ENCODE data around the gene MSMP. TPM values are rescaled to one million over a fixed set of nuclear protein-coding genes. Genes with fewer than 3 reads are reported as not detected.

The MSMP gene
- total RNA-seq, 1 experiment from 2014 or later: 2.1 TPM

GRCh38 chr9:35778496-35778895, 24.4 kb upstream of the MSMP start:
- no peak for TF ChIP-seq ZNF317 (CRISPR knock-in tag; IDR thresholded peaks at IDR 0.05; ENCODE audit: borderline replicate concordance, low read depth)
- TF ChIP-seq OVOL2 (CRISPR knock-in tag; IDR thresholded peaks at IDR 0.05; ENCODE audit: borderline replicate concordance): no peak
- TF ChIP-seq CREM (CRISPR knock-in tag; IDR thresholded peaks at IDR 0.05): no peak
- TF ChIP-seq JUN (CRISPR knock-in tag; IDR thresholded peaks at IDR 0.05): no peak
- no peak for TF ChIP-seq NFATC4 (CRISPR knock-in tag; IDR thresholded peaks at IDR 0.05)
- no peak for TF ChIP-seq SMAD4 (CRISPR knock-in tag; IDR thresholded peaks at IDR 0.05)
- TF ChIP-seq RELA (CRISPR knock-in tag; IDR thresholded peaks at IDR 0.05; ENCODE audit: borderline replicate concordance): no peak
- TF ChIP-seq RORB (CRISPR knock-in tag; IDR thresholded peaks at IDR 0.05): no peak
- TF ChIP-seq NR3C1 (CRISPR knock-in tag; conservative IDR thresholded peaks at IDR 0.05; ENCODE audit: low read depth): no peak
- no peak for TF ChIP-seq ZNF121 (CRISPR knock-in tag; IDR thresholded peaks at IDR 0.05)
- no peak for TF ChIP-seq ZNF416 (CRISPR knock-in tag; IDR thresholded peaks at IDR 0.05)
- TF ChIP-seq ZNF423 (CRISPR knock-in tag; IDR thresholded peaks at IDR 0.05): no peak
- TF ChIP-seq NR1H2 (CRISPR knock-in tag; IDR thresholded peaks at IDR 0.05): no peak
- Mint-ChIP-seq H3K4me3 (no peak overlapping the region), H3K27ac (no peak overlapping the region), H3K9me3 (peaks cover 4% of the 10 kb centered on the region), H3K36me3 (peaks cover 9% of the 10 kb centered on the region), H3K4me1 (peaks cover 18% of the 10 kb centered on the region), H3K27me3 (ENCODE audit: low read depth) (no peaks in the 10 kb centered on the region)
- ATAC-seq (no peak), DNase-seq (ENCODE audit: low spot score) (no peak)
- ChIA-PET CTCF (interaction anchor here (0.8 to 1.2 kb wide), 5 partner anchors 12 to 176 kb away, joined by 3 to 6 read pairs (median 4); partner anchors contain the start of gene HINT2), POLR2A (no interaction called here)

- Mint-ChIP-seq H3K27ac (no peak overlapping the region), H3K27me3 (ENCODE audit: low read depth) (no peaks in the 10 kb centered on the region), H3K36me3 (peaks cover 5% of the 10 kb centered on the region; the same call in 1 of the 2 replicates), H3K4me3 (no peak overlapping the region), H3K9me3 (no peaks in the 10 kb centered on the region; the same call in 1 of the 2 replicates), H3K4me1 (peaks cover 18% of the 10 kb centered on the region)
- DNase-seq (ENCODE audit: low spot score): no peak
- POLR2A ChIA-PET: interaction anchor here (1.2 kb wide), 1 partner anchor 27 kb away, joined by 3 read pairs; the partner anchor contains the start of genes GBA2 and RGP1
- CTCF ChIA-PET: interaction anchor here (0.9 to 4.0 kb wide), 14 partner anchors 14 to 127 kb away, joined by 3 to 40 read pairs (median 5); partner anchors contain the start of genes GBA2, HINT2, RGP1 and SPAG8
- ATAC-seq: no peak
- TF ChIP-seq FOXP4 (CRISPR knock-in tag; IDR thresholded peaks at IDR 0.05): no peak
- no peak for TF ChIP-seq CREM (CRISPR knock-in tag; IDR thresholded peaks at IDR 0.05)
- no peak for TF ChIP-seq NR2C2 (CRISPR knock-in tag; IDR thresholded peaks at IDR 0.05)
- TF ChIP-seq ETV6 (CRISPR knock-in tag; IDR thresholded peaks at IDR 0.05): no peak
- TF ChIP-seq USF2 (CRISPR knock-in tag; IDR thresholded peaks at IDR 0.05): no peak
- no peak for TF ChIP-seq ATF2 (CRISPR knock-in tag; IDR thresholded peaks at IDR 0.05; ENCODE audit: borderline replicate concordance, low read depth)
- TF ChIP-seq MAX (CRISPR knock-in tag; IDR thresholded peaks at IDR 0.05): no peak
- no peak for TF ChIP-seq E2F1 (CRISPR knock-in tag; IDR thresholded peaks at IDR 0.05)
- TF ChIP-seq SMAD4 (CRISPR knock-in tag; IDR thresholded peaks at IDR 0.05): no peak
- no peak for TF ChIP-seq TCF7 (CRISPR knock-in tag; IDR thresholded peaks at IDR 0.05; ENCODE audit: low read depth)
- no peak for TF ChIP-seq ZMAT4 (CRISPR knock-in tag; IDR thresholded peaks at IDR 0.05)
- no peak for TF ChIP-seq E2F5 (CRISPR knock-in tag; IDR thresholded peaks at IDR 0.05)
- no peak for TF ChIP-seq ATF1 (CRISPR knock-in tag; IDR thresholded peaks at IDR 0.05)
- TF ChIP-seq CDX4 (CRISPR knock-in tag; IDR thresholded peaks at IDR 0.05; ENCODE audit: borderline replicate concordance): no peak
- no peak for TF ChIP-seq ZBTB21 (CRISPR knock-in tag; IDR thresholded peaks at IDR 0.05; ENCODE audit: borderline replicate concordance)
- no peak for TF ChIP-seq ZNF219 (CRISPR knock-in tag; IDR thresholded peaks at IDR 0.05; ENCODE audit: borderline replicate concordance)
- no peak for TF ChIP-seq GRHL2 (CRISPR knock-in tag; IDR thresholded peaks at IDR 0.05; ENCODE audit: insufficient replicate concordance, severe bottlenecking)
These were observed 21.9 kb upstream of the MSMP start for GRCh38 chr9:35776018-35776417.

Data from WTC11 (cell line).